ENCODE measurements around the gene TERF2IP. TPM values are rescaled to one million over a fixed set of nuclear protein-coding genes. Genes with fewer than 3 reads are reported as not detected.

The TERF2IP gene, protein sequence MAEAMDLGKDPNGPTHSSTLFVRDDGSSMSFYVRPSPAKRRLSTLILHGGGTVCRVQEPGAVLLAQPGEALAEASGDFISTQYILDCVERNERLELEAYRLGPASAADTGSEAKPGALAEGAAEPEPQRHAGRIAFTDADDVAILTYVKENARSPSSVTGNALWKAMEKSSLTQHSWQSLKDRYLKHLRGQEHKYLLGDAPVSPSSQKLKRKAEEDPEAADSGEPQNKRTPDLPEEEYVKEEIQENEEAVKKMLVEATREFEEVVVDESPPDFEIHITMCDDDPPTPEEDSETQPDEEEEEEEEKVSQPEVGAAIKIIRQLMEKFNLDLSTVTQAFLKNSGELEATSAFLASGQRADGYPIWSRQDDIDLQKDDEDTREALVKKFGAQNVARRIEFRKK
- total RNA-seq: 91.1 TPM

DNA sequence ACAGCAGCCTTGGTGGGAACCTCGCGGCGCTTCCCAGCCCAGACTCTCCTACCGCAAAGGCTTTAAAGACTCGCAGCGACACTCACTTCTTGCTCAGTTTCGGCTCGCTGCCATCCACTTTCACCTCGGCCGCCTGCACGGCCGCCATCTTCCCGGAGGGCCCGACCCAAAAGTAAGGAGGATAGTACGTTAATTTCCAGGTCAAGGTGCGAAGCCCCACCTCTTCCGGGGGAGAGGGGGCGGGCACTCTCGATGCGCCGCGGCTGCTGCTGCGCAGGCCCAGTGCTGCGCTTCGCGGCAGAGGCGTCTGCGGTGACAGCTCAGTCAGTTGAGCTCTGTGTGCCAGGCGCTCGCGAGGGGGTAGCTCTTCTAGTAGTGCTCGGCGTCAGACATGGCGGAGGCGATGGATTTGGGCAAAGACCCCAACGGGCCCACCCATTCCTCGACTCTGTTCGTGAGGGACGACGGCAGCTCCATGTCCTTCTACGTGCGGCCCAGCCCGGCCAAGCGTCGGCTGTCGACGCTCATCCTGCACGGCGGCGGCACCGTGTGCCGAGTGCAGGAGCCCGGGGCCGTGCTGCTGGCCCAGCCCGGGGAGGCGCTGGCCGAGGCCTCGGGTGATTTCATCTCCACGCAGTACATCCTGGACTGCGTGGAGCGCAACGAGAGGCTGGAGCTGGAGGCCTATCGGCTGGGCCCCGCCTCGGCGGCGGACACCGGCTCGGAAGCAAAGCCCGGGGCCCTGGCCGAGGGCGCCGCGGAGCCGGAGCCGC lies at the start of gene TERF2IP, which contains the start of gene KARS1:
Gene TERF2IP, plus strand, starts transcription at position 282 of the 773 bp plus-strand sequence. Its CDS starts 110 bp downstream, at position 392.
Gene KARS1, minus strand, starts transcription at position 174 of the 773 bp plus-strand sequence. Its CDS starts 26 bp downstream, at position 148.
- Histone ChIP-seq H3K4me3 (ENCODE audit: low read length) (peak within 1 kb of the TSS; percentile 98), H3K9me3 (ENCODE audit: low read depth, low read length) (no peaks in the 10 kb centered on the region), H3K27me3 (ENCODE audit: insufficient read depth, low read length) (no peaks in the 10 kb centered on the region), H3K4me1 (ENCODE audit: insufficient read depth, low read length) (peaks cover 55% of the 10 kb centered on the region)

DNA sequence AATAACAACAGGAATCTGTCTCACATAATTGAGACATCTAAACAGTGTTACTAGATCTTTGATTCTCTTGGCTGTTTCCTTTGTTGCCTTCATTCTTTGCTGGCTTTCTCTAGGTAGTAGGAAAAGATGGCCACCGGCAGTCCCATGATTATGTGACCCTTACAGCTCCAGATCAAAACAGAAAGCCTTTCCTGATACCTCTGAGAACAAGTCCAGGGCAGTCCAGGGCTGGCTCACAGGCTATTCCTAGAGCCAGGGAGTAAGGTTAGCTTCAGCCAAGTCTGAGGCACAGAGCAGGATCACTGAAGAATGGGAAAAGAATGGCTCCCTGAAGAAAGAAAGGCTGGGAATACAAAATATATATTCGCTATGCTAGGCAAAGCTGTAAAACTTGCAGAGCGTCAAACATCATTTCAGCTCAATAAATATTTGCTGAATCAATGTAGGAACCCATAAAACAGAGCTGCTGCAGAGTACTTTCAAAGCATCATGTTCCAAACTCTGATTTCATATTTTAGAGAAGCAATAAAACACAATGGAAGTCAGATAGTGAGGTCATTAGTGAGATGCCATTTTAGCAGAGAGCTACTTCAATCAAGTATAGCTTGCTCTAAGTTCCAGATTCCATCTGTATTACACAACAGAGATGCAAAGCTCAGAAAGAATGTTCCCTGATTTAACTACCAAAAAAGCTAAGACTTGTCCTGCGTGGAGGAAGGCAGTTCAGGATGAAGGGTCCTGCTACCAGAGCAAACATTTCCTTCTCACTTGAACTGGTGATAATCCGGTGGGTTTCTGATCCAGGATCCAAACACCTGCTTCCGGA lies 47.9 kb upstream of the TERF2IP start:
- no peaks in the 10 kb centered on the region for H3K4me1 ChIP-seq (ENCODE audit: insufficient read depth, low read length)
- no peak overlapping the region for H3K4me3 ChIP-seq (ENCODE audit: low read length)
- H3K27me3 ChIP-seq (ENCODE audit: insufficient read depth, low read length): no peaks in the 10 kb centered on the region

DNA sequence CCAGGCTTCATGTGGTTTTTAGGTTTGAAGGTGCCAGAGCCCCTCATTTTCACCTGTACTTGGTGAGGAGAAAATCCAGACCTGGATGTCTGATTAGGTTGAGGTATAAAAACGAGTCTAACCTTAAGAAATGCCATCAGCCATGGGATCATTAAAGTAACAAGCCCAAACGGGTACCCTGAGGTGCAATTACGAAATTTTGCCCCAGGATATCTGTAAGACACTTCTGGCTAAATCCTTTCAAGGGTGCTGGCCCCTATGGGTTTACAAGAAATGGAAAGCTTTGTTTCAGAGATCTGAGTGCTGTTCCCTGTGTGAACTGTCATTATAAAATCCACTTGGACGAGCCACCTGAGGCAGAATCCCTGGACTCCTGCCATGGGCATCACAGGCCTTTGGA lies 44.3 kb upstream of the TERF2IP start:
- Histone ChIP-seq H3K4me3 (ENCODE audit: low read length) (no peak overlapping the region), H3K9me3 (ENCODE audit: low read depth, low read length) (peaks cover 6% of the 10 kb centered on the region), H3K4me1 (ENCODE audit: insufficient read depth, low read length) (no peaks in the 10 kb centered on the region), H3K27me3 (ENCODE audit: insufficient read depth, low read length) (no peaks in the 10 kb centered on the region)

More for the DNA sequence above, 47.9 kb upstream of the TERF2IP start:
- H3K9me3 ChIP-seq (ENCODE audit: low read depth, low read length): peaks cover 6% of the 10 kb centered on the region

DNA sequence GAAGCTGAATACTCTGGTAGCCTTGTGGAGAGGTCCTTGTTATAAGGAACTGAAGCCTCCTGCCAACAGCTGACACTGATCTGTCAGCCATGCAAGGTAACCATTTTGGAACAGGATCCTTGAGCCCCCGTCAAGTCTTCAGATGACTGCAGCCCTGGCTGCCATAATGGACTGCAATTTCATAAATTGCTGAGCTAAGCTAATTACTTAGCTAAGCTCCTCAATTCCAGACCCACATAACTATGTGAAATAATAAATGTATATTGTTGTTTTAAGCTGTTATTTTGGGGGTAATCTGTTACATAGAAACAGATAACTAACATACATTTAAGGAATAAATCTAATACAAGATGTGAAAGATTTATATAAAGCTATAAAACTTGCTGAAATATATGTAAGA lies 41.1 kb upstream of the TERF2IP start:
- Histone ChIP-seq H3K4me1 (ENCODE audit: insufficient read depth, low read length) (no peaks in the 10 kb centered on the region), H3K9me3 (ENCODE audit: low read depth, low read length) (peaks cover 6% of the 10 kb centered on the region), H3K27me3 (ENCODE audit: insufficient read depth, low read length) (no peaks in the 10 kb centered on the region)

DNA sequence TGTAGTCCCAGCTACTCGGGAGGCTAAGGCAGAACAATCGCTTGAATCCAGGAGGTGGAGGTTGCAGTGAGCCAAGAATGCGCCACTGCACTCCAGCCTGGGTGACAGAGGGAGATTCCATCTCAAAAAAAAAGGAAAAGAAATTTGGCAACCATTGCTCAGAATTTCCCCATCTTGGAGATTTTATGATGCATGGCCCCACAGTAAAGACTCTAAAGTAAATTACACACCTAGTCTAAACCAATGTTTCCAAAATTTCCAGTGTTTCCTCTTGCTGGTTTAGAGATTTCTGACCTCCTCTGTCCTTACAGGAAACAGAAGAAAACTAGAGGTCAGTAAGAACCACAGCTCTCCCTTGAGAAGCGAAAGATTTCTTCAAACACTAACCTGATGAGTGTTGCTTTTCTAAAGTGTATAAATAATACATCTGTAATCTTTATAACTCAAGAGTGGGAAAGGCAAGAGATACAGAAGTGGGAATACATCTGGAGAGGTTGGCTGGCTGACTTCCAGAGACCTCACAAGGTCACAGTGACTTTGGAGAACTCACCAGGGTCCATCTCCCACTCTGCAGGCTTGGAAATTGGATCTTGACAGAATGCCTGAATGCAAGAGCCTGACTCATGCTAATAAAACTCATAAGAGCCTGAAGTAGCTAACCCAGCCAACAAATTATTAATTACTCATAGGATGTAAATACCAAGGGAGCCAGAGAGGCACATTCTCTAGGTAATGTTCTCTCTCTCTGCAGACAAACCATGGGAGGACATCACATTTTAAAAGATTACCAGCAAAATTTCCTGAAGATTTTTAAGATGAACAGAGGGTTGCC lies 33.3 kb upstream of the TERF2IP start:
- no peaks in the 10 kb centered on the region for H3K9me3 ChIP-seq (ENCODE audit: low read depth, low read length)
- no peak overlapping the region for H3K4me3 ChIP-seq (ENCODE audit: low read length)
- H3K27me3 ChIP-seq (ENCODE audit: insufficient read depth, low read length): no peaks in the 10 kb centered on the region
- peaks cover 3% of the 10 kb centered on the region for H3K4me1 ChIP-seq (ENCODE audit: insufficient read depth, low read length)

More for the DNA sequence above, 41.1 kb upstream of the TERF2IP start:
- no peak overlapping the region for H3K4me3 ChIP-seq (ENCODE audit: low read length)

DNA sequence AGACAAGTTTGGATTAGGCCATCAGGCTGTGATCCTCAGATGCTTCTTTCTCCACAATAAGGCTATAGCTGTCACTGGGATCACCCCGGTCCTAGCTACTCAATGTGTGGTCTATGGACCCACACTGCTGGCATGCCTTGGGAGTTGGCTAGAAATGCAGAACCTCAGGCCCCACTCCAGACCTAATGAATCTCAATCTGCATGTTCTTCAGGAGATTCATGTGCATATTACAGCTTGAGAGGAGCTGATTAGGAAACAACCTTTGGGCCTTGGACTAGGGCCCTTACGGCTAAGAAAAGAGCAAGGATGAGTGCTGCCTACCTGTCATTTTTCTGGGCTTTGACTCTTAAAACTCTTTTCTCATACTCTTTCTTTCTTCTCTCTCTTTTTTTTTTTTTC lies 32.0 kb upstream of the TERF2IP start:
- Histone ChIP-seq H3K4me3 (ENCODE audit: low read length) (no peak overlapping the region), H3K4me1 (ENCODE audit: insufficient read depth, low read length) (peaks cover 3% of the 10 kb centered on the region), H3K27me3 (ENCODE audit: insufficient read depth, low read length) (no peaks in the 10 kb centered on the region), H3K9me3 (ENCODE audit: low read depth, low read length) (no peaks in the 10 kb centered on the region)

DNA sequence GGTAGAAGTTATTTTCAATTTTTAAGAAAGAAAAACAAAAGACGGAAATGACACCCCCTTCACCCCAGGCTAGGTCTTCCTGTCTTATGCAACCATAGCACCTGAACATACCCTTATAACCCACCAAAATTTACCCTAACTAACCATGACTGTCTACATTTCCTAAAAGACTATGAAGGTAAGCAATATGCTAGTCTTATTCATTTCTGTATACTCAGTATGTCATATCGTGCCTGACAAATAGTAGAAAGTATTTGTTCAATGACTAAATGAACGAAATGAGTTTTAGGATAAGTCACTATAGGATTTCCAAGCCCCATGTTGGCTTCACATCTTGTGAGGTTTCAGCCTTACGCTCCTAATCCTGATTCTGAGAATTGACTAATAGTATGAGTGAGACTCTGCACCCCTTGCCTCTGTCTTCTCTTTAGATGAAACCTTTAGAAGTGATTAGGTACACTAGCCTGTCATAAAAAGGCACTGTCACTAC lies 31.0 kb upstream of the TERF2IP start:
- no peak overlapping the region for H3K4me3 ChIP-seq (ENCODE audit: low read length)
- peaks cover 5% of the 10 kb centered on the region for H3K4me1 ChIP-seq (ENCODE audit: insufficient read depth, low read length)
- H3K9me3 ChIP-seq (ENCODE audit: low read depth, low read length): no peaks in the 10 kb centered on the region
- no peaks in the 10 kb centered on the region for H3K27me3 ChIP-seq (ENCODE audit: insufficient read depth, low read length)

DNA sequence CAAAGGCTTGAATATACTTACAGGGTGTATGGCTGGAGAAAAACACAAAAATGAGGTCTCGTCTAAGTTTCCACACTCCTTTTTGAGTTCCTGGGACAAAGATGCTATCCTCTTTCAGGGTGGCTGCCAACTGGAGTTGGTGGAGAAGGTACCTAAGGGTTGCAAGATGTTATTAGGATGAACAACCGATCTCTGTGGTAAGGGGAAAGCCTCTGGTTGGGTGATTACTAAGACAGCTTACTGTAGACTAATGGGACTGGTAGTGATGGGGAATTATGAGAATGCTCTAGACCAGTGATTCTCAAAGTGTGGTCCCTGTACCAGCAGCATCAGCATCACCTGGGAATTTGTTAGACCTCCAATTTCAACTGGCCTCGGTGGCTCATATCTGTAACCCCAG lies 30.5 kb upstream of the TERF2IP start:
- no peaks in the 10 kb centered on the region for H3K27me3 ChIP-seq (ENCODE audit: insufficient read depth, low read length)
- H3K4me3 ChIP-seq (ENCODE audit: low read length): no peak overlapping the region
- peaks cover 10% of the 10 kb centered on the region for H3K4me1 ChIP-seq (ENCODE audit: insufficient read depth, low read length)
- no peaks in the 10 kb centered on the region for H3K9me3 ChIP-seq (ENCODE audit: low read depth, low read length)

DNA sequence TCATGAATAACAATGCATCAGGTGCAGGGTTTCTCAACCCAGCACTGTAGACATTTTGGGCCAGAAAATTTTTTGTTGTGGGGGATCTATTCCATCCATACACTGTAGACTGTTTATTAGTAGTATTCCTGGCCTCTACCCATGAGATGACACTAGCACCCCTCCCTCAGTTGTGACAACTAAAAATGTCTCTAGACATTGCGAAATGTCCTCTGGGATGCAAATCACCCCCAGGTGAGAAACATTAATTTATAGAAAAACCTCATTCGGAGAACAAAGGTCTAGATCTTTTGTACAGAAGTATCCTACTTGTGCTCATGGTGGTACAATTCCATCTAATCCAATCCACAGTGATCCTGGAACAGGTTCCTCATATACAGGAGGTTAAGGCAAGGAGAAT lies 28.8 kb upstream of the TERF2IP start:
- peaks cover 22% of the 10 kb centered on the region for H3K4me1 ChIP-seq (ENCODE audit: insufficient read depth, low read length)
- no peak overlapping the region for H3K4me3 ChIP-seq (ENCODE audit: low read length)
- H3K27me3 ChIP-seq (ENCODE audit: insufficient read depth, low read length): no peaks in the 10 kb centered on the region
- no peaks in the 10 kb centered on the region for H3K9me3 ChIP-seq (ENCODE audit: low read depth, low read length)

DNA sequence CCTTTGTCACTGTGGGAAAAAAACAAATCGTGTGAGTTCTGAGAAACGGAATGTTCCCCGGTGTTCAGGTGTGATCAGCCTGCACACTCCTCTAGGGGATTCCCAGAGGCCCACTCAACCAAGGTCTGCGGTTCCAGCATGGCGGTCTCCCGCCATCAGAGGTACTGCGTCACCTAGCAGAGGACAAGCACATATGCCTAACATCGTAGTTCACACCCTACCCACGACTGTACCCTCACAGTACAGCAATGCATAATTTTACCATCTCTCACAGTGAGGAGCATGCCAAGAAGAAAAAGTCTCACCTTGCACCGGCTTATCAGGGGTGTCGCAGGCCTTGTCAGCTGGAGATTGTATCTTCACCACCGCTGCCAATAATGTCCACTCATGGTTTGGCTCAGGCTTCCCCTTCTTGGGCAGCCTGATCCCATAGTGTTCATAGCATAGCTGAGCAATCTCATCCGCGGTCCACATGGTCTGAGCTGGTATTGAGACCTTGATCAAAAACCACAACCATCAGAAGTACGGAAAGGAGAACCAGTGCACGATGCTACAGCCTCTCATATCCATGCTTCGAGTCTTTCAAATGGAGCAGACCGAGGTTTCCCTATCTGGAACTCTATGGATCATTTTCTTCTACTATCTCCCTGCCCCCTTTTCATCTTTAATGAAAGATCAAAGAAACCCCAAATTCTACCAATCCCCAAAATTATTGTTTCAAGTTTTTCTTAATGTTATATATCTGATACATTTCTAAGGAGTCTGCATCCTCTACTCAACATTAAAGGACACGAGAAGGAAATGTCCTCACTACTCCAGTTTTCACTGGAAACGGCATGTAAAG lies 27.0 kb upstream of the TERF2IP start:
- Histone ChIP-seq H3K27me3 (ENCODE audit: insufficient read depth, low read length) (no peaks in the 10 kb centered on the region), H3K4me1 (ENCODE audit: insufficient read depth, low read length) (peaks cover 21% of the 10 kb centered on the region), H3K9me3 (ENCODE audit: low read depth, low read length) (no peaks in the 10 kb centered on the region), H3K4me3 (ENCODE audit: low read length) (no peak overlapping the region)

DNA sequence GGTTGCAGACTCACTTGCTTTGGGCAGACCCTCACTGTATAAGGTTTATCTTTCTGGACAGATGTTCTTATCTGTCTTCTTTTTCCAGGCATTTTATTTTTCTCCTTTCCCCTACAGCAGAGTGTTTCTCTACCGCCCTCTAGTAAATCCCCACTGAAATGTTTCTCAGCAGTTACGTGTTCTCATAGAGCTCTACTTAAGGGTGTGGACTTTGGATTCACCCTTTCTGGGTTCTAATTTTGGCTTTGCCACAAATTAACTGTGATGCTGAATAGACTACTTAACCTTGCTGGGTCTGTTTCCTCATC lies 26.4 kb upstream of the TERF2IP start:
- Histone ChIP-seq H3K27me3 (ENCODE audit: insufficient read depth, low read length) (no peaks in the 10 kb centered on the region), H3K9me3 (ENCODE audit: low read depth, low read length) (no peaks in the 10 kb centered on the region), H3K4me3 (ENCODE audit: low read length) (no peak overlapping the region), H3K4me1 (ENCODE audit: insufficient read depth, low read length) (peaks cover 19% of the 10 kb centered on the region)

DNA sequence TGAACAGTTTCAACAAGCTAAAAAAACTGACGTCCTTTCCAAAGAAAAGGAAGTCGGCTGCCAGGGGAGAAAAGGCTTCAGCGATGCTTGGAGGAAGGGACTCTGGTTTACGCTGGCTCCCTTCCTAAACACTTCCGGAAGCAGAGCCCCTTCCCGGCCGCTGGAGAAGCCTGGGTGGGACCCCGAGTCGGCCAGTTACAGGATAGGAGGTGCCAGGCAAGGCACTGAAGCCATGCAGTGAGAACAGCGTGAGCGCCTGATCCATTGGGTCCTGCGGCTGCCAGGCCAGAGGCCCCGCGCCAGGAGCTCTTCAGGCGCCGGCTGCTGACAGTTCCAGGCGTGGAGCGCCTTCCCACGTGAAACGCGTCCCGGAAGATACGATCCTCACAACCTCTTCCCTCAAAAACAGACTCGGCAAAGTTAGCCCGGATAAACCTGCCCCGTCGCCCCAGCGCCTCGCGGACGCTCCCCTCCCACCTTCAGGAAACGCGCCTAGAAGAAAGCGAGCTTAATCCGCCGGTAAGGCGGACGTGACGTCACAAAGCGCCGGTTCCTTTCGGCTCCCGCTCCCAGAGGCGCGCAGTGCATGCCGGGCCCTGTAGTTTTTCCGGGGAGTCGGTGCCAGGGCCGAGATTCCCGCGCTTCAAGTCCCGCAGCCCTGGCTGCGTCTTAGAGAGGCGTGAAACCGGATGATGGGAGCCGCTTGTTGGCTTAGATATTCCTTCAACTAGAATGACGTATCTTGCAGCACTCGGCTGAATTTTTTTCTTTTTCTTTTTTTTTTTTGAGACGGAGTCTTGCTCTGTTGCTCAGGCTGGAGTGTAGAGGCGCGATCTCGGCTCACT lies 24.6 kb upstream of the TERF2IP start, which contains the start of gene ADAT1:
Gene ADAT1, minus strand, starts transcription at position 521 of the 845 bp plus-strand sequence. CDS start 2,482 bp downstream, outside the sequence.
- no peaks in the 10 kb centered on the region for H3K9me3 ChIP-seq (ENCODE audit: low read depth, low read length)
- H3K4me3 ChIP-seq (ENCODE audit: low read length): peak within 1 kb of the TSS; percentile 86
- H3K4me1 ChIP-seq (ENCODE audit: insufficient read depth, low read length): peaks cover 31% of the 10 kb centered on the region
- no peaks in the 10 kb centered on the region for H3K27me3 ChIP-seq (ENCODE audit: insufficient read depth, low read length)

Data from mononuclear cell (primary cell).